Measurements from ENCODE around the gene CUL5.

Gene CUL5

DNA sequence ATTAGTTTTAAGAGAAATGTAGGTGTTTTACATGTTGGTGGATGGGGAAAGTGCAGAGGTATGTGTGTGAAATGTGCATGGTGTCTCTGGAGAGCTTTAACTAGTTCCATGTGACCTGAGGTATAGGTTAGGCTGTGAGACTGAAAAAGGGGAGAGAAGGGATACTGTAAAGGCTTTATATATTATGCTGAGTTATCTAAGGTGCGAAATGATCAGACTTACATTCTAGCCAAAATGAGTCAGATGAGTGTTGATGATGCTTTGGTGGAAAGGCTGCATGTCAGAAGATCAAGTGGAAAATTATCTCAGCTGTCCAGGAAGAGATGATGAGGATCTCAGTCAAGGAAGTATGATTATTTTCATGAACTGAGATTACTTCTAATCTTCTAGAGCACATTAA is 128.5 kb downstream of the CUL5 start:
- WGBS = 97% methylated on average over 1 of the region's 1 CpG
- Histone ChIP-seq H3K9ac (ENCODE audit: low read depth, low read length) (no peak overlapping the region), H3K4me1 (ENCODE audit: insufficient read depth, low read length) (no peaks in the 10 kb centered on the region), H3K36me3 (ENCODE audit: insufficient read depth, low read length) (peaks cover 48% of the 10 kb centered on the region), H3K27ac (ENCODE audit: low read depth, low read length) (no peak overlapping the region), H3K27me3 (ENCODE audit: insufficient read depth, low read length) (no peaks in the 10 kb centered on the region), H3K4me3 (ENCODE audit: low read length) (no peak overlapping the region), H3K9me3 (ENCODE audit: insufficient read depth, low read depth, low read length) (no peaks in the 10 kb centered on the region)

DNA sequence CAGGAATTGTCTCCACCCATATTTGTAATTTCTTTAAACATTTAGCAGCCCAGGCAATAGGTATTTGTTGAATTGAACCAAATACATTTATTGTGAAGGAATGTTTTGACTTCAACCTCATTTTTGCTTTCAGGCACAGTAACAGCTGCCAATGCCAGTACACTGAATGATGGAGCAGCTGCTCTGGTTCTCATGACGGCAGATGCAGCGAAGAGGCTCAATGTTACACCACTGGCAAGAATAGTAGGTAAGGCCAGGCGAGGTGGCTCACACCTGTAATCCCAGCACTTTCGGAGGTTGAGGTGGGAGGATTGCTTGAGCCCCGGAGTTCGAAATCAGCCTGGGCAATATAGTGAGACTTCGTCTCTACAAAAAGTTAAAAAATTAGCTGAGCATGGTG is 133.6 kb downstream of the CUL5 start:
- peaks cover 73% of the 10 kb centered on the region for H3K36me3 ChIP-seq (ENCODE audit: insufficient read depth, low read length)

DNA sequence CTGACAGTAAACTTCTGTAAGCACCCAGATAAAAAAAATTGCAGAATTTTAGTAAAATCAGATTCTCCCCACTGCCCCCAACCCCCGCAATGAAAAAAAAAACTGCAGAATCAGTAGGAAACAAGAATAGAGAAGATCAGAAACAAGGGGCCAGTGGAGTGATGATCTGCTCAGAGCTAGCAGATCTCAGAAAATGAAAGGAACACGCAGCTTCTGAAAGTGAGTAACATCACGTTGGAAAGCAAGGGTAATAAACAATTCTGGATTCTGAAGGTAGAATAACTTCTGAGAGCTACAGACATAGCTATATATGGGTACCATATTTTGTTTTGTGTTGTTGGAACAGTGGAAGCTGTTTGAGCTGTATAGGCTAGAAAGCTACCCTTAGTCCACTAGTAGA is 135.9 kb downstream of the CUL5 start:
- peaks cover 91% of the 10 kb centered on the region for H3K36me3 ChIP-seq (ENCODE audit: insufficient read depth, low read length)
- WGBS = 97% methylated on average over 3 of the region's 3 CpGs

More for the DNA sequence above, 133.6 kb downstream of the CUL5 start:
- WGBS = 90% methylated on average over 7 of the region's 7 CpGs
- Histone ChIP-seq H3K4me1 (ENCODE audit: insufficient read depth, low read length) (no peaks in the 10 kb centered on the region), H3K27me3 (ENCODE audit: insufficient read depth, low read length) (no peaks in the 10 kb centered on the region), H3K9me3 (ENCODE audit: insufficient read depth, low read depth, low read length) (no peaks in the 10 kb centered on the region), H3K4me3 (ENCODE audit: low read length) (no peak overlapping the region), H3K27ac (ENCODE audit: low read depth, low read length) (no peak overlapping the region), H3K9ac (ENCODE audit: low read depth, low read length) (no peak overlapping the region)

DNA sequence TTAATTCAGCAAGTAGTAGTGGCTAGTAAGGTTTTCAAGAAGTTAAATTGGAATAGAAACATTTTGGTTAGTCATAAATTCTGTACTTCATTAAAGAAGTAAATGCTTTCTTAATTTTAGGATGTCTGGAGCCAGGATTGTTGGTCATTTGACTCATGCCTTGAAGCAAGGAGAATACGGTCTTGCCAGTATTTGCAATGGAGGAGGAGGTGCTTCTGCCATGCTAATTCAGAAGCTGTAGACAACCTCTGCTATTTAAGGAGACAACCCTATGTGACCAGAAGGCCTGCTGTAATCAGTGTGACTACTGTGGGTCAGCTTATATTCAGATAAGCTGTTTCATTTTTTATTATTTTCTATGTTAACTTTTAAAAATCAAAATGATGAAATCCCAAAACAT is 138.5 kb downstream of the CUL5 start:
- Histone ChIP-seq H3K9ac (ENCODE audit: low read depth, low read length) (no peak overlapping the region), H3K4me3 (ENCODE audit: low read length) (no peak overlapping the region), H3K9me3 (ENCODE audit: insufficient read depth, low read depth, low read length) (no peaks in the 10 kb centered on the region), H3K27me3 (ENCODE audit: insufficient read depth, low read length) (no peaks in the 10 kb centered on the region), H3K27ac (ENCODE audit: low read depth, low read length) (no peak overlapping the region), H3K36me3 (ENCODE audit: insufficient read depth, low read length) (peaks cover 96% of the 10 kb centered on the region), H3K4me1 (ENCODE audit: insufficient read depth, low read length) (no peaks in the 10 kb centered on the region)
- WGBS = 100% methylated on average over 1 of the region's 1 CpG

More for the DNA sequence above, 135.9 kb downstream of the CUL5 start:
- H3K27me3 ChIP-seq (ENCODE audit: insufficient read depth, low read length) = no peaks in the 10 kb centered on the region
- H3K4me3 ChIP-seq (ENCODE audit: low read length) = no peak overlapping the region
- no peaks in the 10 kb centered on the region for H3K9me3 ChIP-seq (ENCODE audit: insufficient read depth, low read depth, low read length)
- H3K9ac ChIP-seq (ENCODE audit: low read depth, low read length) = no peak overlapping the region
- no peak overlapping the region for H3K27ac ChIP-seq (ENCODE audit: low read depth, low read length)
- H3K4me1 ChIP-seq (ENCODE audit: insufficient read depth, low read length) = no peaks in the 10 kb centered on the region

DNA sequence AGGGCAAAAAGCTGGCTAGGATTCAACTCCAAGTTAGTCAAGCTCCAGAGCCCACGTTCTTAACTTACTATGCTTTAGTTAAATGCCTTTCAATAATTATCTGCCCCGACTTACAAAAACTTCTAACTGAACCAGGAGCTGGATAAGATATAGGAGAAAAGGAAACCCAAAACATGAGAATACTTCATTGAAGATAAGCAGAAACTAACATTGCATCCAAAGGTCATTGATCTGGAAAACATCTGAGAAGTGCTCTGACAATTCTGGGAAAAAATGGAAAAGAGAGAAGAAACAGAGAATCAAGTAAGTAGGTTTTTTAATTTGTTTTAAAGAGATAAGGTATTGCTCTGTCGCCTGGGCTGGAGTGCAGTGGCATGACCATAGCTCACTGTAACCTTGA is 139.9 kb downstream of the CUL5 start:
- H3K36me3 ChIP-seq (ENCODE audit: insufficient read depth, low read length) = peaks cover 96% of the 10 kb centered on the region
- no peaks in the 10 kb centered on the region for H3K9me3 ChIP-seq (ENCODE audit: insufficient read depth, low read depth, low read length)
- no peak overlapping the region for H3K9ac ChIP-seq (ENCODE audit: low read depth, low read length)
- WGBS = over 99% methylated on average over 3 of the region's 3 CpGs
- no peaks in the 10 kb centered on the region for H3K4me1 ChIP-seq (ENCODE audit: insufficient read depth, low read length)
- H3K4me3 ChIP-seq (ENCODE audit: low read length) = no peak overlapping the region
- H3K27me3 ChIP-seq (ENCODE audit: insufficient read depth, low read length) = no peaks in the 10 kb centered on the region
- no peak overlapping the region for H3K27ac ChIP-seq (ENCODE audit: low read depth, low read length)

DNA sequence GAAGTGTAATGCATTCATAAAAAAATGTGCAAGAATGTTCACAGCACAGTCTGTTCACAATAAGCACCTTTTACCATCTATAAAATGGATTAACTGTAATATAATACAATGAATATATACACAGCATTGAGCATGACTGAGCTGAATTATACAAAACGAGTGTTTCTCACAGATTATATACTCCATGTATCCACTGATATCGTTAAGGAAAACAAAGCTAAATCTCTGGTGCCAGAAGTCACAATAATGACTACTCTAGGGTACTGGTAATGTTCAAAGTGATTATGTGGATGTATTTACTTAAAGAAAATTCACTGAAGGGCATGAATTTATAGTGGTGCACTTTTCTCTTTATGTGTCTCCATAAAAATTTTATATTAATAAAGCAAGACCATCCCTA is 145.9 kb downstream of the CUL5 start:
- Histone ChIP-seq H3K27me3 (ENCODE audit: insufficient read depth, low read length) (no peaks in the 10 kb centered on the region), H3K36me3 (ENCODE audit: insufficient read depth, low read length) (peaks cover 99% of the 10 kb centered on the region), H3K9me3 (ENCODE audit: insufficient read depth, low read depth, low read length) (no peaks in the 10 kb centered on the region), H3K4me1 (ENCODE audit: insufficient read depth, low read length) (no peaks in the 10 kb centered on the region), H3K4me3 (ENCODE audit: low read length) (no peak overlapping the region), H3K27ac (ENCODE audit: low read depth, low read length) (no peak overlapping the region), H3K9ac (ENCODE audit: low read depth, low read length) (no peak overlapping the region)
- 94% methylated on average over 2 of the region's 2 CpGs for WGBS

Data from HUES64 (cell line).